Keratinocyte (primary cell): ENCODE measurements around the gene TLE6.

Source experiments
- EZH2 ChIP-seq: IDR thresholded peaks from one replicate; pipeline ENCODE4 v1.6.1; 2012; ENCODE audit warnings: inconsistent platforms, mild to moderate bottlenecking, low read length, moderate library complexity
- TF ChIP-seq, protein P1 (sequence below), 3 experiments: IDR thresholded peaks in 1 of 3; conservative IDR thresholded peaks in 1 of 3; optimal IDR thresholded peaks in 1 of 3; 2 replicates in 2 of 3; 3 replicates in 1 of 3; pipeline versions ENCODE3 to v1.5.1; 2011; ENCODE audit warnings: low read length in 3 of 3, mild to moderate bottlenecking in 3 of 3, moderate library complexity in 2 of 3, control low read depth in 1 of 3, inconsistent platforms in 1 of 3; ENCODE audit not compliant: insufficient read depth in 2 of 3; ENCODE audit errors: extremely low read depth in 1 of 3

DNA sequence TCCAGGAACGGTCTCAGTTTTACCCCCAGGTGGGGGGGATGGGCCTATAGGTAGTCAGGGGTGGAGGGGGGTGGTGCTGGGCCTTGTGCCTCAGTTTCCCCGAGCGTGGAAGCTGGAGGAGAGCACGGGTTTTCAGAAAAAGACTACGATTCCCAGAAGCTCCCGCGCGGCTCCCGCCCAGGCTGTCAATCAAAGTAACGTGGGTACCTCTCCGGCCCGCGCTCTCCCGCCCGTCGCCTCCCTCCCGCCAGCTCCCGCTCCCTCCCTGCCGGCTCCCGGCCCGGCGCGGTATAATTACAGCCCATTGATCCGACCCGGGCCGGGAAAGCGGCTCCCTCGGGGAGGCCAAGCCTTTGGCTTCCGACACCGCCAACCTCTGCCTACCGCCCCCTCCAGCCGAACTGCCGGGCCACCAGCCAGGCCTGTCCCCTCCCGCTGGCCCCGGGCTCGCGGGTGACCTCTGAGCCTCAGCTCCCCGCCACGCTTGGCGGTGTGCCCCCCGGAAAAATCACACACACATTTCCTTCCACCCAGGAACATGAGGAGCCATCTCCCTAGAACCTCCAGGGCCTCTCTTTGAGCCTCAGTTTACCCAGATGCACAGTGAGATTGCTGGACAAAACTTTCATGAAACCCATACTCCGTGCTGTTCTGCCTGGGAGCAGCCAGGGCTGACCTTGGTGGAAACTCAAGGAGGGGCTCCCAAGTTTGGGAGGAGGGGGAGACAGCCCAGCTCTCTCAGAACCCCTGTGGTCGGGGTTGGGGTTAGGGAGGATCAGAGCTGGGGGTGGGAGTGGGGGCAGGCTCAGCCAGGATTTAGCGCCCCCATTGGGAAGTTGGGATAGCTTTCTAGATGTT lies 59.0 kb downstream of the TLE6 start:
- no peak for TF ChIP-seq EZH2
- TF ChIP-seq, protein P1, sequence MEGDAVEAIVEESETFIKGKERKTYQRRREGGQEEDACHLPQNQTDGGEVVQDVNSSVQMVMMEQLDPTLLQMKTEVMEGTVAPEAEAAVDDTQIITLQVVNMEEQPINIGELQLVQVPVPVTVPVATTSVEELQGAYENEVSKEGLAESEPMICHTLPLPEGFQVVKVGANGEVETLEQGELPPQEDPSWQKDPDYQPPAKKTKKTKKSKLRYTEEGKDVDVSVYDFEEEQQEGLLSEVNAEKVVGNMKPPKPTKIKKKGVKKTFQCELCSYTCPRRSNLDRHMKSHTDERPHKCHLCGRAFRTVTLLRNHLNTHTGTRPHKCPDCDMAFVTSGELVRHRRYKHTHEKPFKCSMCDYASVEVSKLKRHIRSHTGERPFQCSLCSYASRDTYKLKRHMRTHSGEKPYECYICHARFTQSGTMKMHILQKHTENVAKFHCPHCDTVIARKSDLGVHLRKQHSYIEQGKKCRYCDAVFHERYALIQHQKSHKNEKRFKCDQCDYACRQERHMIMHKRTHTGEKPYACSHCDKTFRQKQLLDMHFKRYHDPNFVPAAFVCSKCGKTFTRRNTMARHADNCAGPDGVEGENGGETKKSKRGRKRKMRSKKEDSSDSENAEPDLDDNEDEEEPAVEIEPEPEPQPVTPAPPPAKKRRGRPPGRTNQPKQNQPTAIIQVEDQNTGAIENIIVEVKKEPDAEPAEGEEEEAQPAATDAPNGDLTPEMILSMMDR (optimal IDR thresholded peaks at IDR 0.05 in 1 of 3, IDR thresholded peaks at IDR 0.05 in 1 of 3, conservative IDR thresholded peaks at IDR 0.05 in 1 of 3; ENCODE audit: extremely low read depth in 1 of 3, insufficient read depth in 2 of 3, low read length in 3 of 3) = peak in 2 of 3 experiments; percentile 5 to 49
